ENCODE results near the gene DNPEP.

DNA sequence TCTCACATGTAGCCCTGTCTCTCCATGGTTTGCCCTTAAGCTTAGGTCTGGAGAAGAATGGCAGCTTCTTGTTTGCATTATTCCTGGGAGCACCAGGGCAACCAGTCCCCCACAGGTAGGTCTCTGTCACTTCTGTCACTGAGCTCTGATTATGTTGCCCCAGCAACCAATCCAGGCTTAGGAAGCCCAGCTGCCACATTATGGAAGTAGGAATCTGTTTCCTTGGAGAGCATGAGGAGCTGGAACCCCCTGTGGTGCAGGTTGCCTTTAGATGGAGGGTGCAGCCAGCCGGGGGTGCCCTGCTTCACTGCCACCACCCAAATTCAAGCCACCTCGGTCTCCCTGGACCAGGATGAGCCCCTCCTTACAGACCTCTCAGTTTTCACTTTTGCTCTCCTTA lies 60.0 kb downstream of the DNPEP start:
- TF ChIP-seq, protein P1, sequence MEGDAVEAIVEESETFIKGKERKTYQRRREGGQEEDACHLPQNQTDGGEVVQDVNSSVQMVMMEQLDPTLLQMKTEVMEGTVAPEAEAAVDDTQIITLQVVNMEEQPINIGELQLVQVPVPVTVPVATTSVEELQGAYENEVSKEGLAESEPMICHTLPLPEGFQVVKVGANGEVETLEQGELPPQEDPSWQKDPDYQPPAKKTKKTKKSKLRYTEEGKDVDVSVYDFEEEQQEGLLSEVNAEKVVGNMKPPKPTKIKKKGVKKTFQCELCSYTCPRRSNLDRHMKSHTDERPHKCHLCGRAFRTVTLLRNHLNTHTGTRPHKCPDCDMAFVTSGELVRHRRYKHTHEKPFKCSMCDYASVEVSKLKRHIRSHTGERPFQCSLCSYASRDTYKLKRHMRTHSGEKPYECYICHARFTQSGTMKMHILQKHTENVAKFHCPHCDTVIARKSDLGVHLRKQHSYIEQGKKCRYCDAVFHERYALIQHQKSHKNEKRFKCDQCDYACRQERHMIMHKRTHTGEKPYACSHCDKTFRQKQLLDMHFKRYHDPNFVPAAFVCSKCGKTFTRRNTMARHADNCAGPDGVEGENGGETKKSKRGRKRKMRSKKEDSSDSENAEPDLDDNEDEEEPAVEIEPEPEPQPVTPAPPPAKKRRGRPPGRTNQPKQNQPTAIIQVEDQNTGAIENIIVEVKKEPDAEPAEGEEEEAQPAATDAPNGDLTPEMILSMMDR (IDR thresholded peaks at IDR 0.05; ENCODE audit: low read length): no peak
- no peak for TF ChIP-seq EZH2 (IDR thresholded peaks at IDR 0.05; ENCODE audit: borderline replicate concordance, low read length)
